Measurements from ENCODE around the gene BAG2.
A peak's percentile ranks its signal among the peaks of the same experiment; 100 is the strongest.

The BAG2 gene

DNA sequence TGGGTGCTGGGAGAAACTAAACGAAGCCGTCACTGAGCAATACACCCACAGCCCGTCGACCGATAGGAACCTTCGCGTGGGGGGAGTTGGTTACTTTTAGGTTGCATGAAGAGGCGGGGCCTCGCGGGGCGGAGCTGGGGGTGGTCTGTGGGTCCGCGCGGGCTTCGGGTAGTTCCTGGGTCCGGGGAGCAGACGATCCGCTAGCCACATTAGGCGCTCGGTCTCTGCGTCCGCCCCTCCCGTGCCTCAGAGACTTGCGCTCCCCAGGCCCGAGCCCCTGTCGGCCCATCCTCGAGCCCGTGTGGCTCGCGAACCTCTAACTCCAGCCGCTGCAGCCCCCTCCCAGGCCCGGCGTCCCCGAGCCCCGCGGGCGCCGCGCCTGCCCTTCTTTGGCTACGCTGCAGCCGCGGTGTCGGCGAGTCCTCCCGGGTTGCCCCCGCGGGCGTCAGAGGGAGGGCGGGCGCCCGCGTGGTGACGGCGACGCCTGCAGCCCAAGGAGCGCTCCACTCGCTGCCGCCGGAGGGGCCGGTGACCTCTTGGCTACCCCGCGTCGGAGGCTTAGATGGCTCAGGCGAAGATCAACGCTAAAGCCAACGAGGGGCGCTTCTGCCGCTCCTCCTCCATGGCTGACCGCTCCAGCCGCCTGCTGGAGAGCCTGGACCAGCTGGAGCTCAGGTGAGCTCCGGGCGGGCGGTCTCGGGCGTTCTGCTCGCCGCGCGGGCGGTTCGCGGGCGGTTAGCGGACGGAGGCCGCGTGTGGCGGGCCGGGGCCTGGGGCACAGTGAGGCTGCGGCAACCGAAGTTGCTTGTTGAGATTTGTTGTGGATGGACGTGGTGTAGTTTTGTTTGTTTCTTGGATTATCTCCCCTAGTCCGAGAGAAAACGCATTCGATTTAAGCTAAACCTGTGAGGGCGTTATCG, at the start of gene BAG2:
TSS of gene BAG2 (plus strand) at position 191 of the 920 bp plus-strand sequence. CDS start at position 563, 372 bp downstream.
- peak; percentile 51 to 89 for DNase-seq

DNA sequence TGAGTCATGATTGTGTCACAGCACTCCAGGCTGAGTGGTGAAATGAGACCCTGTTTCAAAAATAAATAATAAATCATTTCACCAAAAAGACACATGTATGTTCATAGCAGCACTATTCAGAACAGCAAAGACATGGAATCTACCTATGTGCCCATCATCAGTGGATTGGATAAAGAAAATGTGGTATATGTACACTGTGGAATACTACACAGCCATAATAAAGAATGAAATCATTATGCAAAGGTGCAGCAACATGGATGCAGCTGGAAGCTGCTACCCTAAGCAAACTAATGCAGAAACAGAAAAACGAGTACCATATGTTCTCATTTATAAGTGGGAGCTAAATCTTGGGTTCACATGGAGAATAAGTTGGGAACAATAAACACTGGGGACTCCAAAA, 49.0 kb upstream of the BAG2 start:
- no peak for DNase-seq

DNA sequence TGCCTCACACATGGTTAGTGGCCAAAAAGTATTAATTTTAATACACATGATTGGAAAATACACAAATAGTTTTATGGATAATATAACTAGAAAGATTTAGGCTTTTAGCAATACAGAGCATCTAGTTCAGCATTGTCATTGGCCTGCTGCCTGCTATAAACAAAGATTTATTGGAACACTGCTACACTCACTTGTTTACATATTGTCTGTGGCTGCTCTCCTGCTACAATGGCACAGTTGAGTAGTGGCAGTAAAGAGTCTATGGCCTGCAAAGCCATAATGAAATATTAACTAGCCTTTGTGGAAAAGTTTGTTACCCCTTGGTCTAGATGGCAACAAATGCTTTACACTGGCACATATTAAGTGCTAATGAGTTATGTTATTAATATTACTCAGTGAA, 44.4 kb upstream of the BAG2 start:
- DNase-seq = peak; percentile 3 to 5

DNA sequence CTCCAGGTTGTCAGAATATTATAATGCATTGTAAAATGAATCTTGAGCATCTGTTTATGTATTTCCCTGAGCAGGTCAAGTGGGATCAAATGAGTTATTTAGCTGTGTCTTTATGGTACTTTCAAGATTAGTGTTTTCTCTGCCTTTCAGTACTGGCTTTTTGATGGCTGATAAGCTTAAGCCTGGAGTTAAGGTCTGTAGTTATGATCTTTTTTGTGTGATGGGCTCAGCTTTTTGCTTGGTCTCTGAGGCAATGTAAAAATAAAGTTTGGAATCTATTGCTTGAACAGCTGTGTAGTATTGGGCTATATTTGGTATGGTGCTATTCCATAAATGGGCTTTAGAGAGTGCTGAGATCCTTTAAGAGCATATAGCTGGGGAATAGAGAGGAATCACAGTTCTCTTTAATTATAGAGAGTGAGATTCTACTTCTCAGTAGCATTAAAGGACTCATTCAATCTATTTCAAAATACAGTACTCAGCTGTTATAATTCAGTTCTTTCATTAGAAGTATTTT, 41.4 kb upstream of the BAG2 start:
- no peak for DNase-seq

DNA sequence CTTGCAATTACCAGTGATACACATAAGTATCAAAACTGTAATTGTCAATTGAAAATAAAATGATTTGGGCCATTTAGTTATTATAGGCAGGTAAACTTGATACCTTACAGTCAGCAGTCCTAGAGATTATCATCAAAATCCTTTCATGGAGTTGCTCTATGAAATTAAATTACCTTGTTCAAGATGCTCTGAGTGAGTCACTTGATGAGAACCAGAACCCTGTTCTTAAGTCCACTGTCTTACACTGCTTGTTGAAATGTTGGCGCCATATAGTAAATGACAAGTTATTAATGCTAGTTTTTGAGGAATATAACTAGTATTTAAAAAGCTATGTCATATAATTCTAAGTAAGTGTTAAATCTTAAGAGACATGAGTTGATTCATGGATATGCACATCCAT, 37.2 kb upstream of the BAG2 start:
- no peak for DNase-seq

DNA sequence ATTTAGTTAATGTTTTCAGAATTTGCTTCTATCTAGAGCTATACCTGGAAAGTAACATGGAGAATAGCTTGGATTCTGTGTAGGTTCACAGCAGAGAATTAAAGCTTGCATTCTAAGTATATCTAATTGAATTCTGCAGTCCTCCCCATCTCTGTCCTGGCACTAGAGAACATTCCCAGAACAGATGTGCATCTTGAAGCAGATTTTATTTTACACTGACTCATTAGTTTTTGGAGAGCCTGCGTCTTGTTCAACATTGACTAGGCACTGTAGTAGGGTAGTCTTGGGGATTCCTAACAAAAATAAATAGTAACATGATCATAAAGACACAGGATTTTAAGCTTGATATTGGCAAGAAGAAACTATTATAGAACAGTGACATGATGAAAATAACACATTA, 36.2 kb upstream of the BAG2 start:
- DNase-seq = no peak

DNA sequence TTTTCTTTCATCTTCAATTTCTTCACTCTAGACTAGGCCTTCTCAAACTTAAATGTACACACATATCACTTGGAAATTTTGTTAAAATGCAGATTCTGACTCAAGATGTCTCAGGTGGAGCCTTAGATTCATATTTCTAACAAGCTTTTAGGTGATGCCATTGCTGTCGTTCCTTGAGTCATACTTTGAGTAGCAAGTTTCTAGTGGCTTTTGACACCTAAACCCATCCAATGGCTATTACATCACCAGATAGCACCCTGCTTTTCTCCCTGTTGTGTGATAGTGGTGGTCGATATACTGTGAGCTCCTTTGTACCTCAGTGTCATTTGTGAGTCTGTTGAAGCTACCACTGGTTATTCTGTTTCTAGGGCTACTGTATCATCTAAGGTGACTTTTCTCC, 34.8 kb upstream of the BAG2 start:
- no peak for DNase-seq

DNA sequence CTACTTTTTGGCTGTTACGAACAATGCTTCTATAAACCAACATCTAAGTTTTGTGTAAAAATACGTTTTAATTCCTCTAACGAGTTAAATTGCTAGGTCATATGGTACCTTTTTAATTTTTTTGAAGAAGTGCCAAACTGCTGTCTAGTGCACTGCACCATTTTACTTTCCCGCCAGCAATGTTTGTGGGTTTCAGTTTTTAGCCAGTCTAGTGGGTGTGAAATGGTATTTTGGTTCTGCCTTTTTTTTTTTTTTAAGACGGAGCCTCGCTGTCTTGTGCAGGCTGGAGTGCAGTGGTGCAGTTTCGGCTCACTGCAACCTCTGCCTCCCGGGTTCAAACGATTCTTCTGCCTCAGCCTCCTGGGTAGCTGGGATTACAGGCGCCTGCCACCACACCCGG, 34.1 kb upstream of the BAG2 start:
- no peak for DNase-seq

DNA sequence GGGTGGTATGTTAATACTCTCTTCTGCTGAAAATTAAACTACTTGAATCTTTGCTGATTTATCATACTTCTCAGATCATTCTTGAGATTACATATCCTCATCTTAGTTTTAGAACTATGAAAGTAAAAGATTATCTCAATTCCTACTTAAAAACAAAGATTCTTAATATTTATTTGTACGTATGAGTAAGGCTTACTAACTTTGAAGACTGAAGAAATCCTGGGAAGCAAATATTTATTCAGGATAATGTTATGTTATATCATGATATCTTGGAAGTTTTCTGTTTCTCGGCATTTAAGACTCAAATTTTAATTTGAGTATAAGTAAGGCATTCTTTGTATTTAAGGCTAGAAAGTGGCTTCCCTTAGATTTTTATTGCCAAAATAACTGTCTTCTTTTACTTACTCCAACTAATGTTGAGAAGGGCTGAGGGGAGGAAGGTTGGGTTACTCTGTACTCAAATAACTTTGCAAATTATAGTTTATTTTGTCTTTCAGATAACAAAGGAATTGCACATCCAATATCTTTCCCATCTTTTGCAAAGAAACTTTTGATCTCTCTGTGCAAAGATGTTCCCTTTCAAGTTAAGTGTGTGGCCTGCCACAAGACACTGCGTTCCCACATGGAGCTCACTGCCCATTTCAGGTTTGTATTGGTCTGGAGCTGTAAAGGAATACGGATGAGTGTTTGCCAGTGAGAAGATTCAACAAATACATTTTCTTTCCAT, 30.5 kb upstream of the BAG2 start:
- no peak for DNase-seq

DNA sequence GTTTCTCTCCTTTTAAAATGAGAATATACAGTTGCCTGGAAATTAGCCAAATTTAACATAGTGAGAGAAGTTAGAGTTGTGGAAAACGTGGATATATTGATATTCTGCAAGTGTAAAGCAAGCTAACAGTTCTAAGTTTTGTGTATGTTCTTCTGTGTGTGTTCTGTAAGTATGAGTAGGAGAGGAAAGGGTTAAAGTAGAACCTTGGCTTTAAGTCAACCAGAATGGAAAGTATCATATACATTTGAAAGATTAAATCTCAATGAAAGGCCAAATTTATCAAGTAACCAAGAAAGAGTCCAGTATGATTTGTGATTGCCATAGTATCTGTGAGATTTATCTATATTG, 30.0 kb upstream of the BAG2 start:
- no peak for DNase-seq

DNA sequence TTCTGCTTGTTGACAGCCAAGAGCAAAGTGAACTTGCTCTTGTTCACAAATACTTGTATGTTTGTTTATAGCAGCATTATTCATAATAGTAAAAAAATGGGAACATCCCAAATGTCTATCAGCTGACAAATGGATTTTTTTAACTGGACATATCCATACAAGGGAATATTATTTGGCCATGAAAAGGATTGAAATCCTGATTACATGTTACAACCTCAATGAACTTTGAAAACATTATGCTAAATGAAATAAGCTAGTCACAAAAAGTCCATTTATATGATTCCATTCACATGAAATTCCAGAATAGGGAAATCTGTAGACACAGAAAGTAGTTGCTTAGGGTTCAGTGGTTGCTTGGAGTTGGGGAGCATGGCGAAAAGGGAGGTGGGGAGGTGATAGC, 28.4 kb upstream of the BAG2 start:
- DNase-seq = no peak

DNA sequence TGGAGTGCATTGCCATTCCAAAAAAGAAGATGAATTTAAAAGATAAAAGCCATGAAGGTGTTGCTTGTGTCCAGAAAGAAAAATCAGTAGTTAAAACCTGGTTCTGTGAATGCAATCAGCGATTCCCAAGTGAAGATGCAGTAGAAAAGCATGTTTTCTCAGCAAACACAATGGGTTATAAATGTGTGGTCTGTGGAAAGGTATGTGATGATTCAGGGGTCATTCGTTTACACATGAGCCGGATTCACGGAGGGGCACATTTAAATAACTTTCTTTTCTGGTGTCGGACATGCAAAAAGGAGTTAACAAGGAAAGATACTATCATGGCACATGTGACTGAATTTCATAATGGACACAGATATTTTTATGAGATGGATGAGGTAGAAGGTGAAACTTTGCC, 24.7 kb upstream of the BAG2 start:
- no peak for DNase-seq

DNA sequence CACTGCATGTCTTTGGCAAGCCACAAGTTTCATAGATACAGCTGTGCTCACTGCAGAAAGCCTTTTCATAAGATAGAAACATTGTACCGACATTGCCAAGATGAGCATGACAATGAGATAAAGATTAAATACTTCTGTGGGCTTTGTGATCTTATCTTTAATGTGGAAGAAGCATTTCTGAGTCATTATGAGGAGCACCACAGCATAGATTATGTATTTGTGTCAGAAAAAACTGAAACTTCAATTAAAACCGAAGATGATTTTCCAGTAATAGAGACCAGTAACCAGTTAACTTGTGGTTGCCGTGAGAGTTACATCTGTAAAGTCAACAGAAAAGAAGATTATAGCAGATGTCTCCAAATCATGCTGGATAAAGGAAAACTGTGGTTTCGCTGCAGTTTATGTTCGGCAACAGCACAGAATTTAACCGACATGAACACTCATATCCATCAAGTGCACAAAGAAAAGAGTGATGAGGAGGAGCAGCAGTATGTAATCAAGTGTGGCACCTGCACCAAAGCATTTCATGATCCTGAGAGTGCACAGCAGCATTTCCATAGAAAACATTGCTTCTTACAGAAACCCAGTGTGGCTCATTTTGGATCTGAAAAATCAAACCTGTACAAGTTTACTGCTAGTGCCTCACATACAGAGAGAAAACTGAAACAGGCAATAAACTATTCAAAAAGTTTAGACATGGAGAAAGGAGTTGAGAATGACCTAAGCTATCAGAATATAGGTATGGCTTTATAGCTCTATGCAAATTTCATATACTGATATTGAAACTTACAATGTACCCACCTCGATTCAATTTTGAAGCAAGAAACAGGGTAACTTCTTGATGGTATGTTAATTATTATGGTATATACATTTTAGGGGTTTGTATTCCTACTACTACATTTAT, 23.9 kb upstream of the BAG2 start:
- DNase-seq = no peak

DNA sequence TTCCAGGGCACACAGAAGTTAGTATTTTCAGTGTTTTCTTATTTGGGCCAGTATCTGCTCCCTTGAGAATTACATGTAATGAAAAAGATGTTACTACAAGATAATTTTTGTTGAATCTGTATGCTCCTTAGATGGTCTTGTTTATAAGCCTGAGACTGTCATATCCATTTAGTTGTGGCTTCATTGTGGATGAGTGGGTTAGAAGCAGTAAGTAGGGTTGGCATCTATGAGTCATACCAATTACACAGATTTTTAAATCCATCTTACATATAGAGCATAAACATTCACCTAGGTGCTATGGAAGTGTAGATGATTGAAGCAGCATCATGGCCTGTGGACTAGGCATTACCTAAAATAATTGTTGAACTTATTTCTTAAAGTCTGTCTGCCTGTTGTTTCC, 13.5 kb upstream of the BAG2 start:
- no peak for DNase-seq

DNA sequence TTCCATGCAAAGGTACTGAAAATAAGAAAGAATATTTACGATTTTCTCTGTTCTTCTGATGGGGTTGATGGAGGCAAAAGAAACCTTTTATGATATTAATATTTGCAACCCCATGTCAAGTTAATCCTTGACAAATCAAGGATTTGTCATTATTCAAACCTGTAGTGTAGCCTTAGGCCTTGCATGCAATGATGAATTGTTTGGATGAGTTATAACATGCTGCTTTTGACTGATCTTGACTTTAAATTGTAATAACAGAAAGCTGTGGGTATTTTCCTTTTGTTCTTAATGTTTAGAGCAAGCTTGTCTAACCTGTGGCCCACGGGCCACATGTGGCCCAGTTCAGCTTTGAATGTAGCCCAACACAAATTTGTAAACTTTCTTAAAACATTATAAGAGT, 13.0 kb upstream of the BAG2 start:
- DNase-seq = no peak

DNA sequence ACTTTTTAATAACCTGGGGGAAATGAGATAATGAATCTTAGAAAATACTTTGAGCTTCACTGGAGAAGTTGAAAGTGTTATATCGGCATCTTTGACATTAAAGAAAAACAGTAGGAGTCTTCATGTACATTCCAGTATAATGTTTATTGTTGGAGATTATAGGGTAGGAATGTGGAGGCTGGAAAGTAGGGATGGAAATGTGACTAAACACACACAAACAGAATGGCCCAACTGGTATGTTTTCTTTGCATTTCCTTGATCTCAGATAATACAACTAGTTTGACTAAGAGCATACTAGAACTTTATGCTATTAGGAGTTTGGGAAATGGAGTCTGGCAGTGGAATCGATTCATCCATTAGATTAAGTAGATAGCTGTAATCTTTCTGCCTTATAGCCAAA, 10.1 kb upstream of the BAG2 start:
- no peak for DNase-seq

DNA sequence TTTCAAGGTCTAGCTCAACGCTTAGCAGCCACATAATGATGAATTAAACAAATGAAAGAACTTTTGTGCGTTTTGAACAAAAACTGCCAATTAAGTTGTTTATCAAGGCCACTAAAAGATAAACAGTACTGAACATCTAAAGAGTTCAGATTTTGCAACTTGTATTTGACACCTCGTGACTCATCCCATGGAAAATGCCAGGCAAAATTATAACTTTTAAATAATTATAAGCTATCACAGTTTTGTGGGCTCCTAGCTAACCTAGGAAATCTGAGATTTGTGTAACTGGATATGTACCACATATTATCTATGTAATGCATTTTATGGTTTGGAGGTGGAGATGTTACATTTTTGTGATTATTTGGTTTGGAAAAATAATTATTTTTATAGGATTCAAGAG, 9.6 kb upstream of the BAG2 start:
- DNase-seq = no peak

DNA sequence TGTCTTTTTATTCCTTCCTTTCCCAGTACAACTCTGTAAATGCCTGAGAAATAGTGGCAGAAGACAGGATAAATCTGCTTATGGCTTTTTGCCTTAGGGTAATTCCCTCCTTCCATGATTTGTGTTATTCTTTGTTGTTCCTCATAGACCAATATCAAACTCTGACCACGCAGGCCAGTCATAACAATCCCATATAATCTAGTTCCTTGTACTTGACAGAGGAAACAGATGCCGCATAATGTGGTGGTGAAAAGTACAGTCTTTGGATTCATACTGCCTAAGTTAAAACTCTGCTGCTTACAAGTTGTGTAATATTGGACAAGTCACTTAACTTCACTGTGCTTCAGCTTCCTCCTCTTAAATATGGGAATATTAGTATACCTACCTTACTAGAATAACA, 8.2 kb upstream of the BAG2 start:
- DNase-seq = no peak

DNA sequence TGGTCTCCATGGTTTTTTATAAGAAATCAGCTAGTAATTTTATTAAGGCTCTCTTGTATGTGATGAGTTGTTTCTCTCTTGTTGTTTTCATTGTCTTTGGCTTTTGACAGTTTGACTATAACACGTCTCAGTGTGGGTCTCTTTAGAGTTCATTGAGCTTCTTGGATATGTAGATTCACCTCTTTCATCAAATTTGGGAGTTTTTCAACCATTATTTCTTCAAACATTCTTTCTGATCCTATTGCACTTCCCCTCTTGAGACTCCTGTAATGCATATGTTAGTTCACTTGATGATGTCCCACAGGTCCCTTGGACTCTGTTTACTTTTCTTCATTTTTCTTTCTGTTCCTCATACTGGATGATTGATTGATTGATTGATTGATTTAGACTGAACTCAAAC, 7.0 kb upstream of the BAG2 start:
- no peak for DNase-seq

DNA sequence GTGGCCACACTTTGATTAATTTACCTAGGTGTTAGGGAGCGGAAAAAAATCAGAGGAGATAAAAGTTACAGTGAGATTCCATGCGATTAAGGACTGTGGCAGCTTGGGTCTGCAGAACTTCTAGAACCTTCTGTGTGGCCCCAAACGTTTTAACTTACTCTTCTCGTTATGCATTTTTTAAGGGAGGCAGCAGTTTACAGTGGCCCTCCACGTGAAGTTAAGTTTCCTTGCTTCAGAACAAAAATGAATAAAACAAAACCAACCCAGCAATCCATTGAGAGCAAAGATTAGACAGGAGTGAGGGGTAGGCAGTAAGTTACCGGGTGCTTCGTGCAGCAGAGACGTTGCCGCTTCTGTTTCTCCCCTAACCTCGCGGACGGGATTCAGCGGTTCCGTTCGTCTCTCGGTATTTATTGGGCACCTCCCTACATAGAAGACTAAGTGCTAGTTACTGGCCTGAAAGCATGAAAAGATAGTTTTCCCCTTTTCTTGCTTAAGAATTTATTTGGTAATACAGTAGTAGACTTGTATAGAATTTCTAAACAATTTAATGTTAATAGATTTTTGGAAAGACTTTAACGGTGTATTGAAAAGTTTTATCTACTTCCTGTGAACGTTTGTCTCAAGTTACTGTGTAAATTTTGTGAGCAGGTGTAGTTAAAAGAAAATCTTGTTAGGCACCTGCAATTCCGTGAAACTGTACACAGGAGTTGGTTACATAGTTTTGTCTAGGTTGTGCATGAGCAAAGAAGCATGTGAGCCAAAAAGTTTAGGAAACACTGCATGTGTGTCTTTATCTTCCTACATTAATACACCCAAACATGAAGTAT, 1.1 kb downstream of the BAG2 start:
- peak; percentile 35 to 44 for DNase-seq

DNA sequence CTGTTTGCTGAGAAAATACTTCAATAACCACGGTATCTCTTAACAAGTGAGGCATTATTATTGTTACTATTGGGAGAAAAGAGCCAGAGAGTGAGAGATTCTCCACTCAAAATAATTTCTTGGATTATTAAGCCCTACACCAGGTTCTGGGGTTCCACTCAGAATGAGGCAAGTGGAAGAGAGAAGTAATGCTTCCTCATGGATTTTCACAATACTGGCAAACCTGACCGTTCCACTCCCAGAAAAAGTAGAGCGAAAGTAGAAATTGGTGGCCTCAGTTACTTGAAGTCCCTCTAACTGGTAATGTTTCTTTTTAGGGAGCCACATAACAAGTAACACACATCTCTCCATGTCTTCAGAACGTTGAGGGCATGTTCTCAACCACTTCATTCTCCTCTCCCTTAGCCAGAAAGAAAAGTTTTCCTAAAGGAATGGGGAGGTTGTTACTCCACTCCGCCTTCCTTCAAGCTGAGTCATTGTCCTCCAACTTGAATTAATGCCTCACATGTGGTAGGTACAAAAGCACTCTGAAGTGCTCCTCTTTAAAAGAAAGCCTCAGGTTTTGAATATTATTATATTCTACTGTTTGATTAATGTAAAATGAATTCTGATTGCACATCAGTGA, 1.9 kb downstream of the BAG2 start:
- DNase-seq = no peak

DNA sequence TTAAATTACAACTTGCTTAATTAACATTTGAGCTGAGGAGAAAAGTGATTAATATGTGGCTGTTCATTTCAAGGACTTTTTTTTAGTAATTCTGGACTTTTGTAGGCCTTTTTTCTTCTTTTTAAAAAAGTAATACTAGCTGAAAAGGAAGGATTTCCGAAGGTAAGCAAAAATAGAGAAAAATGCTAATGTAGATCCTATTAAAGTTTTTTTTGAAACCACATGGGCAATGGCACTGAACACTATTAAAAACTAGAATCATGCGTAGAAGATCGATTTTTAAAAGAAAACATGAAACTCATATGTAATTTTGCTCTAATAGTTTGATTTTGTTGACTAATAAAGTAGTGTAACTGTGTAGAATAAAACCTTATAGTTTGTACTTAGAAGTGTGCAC, 2.4 kb downstream of the BAG2 start:
- DNase-seq = no peak

Data from NCI-H526 (cell line).